ENCODE data around the gene IL11. TPM values are rescaled to one million over a fixed set of nuclear protein-coding genes. Genes with fewer than 3 reads are reported as not detected.

IL11 gene
- total and polyA plus RNA-seq, 2 donors (not counting 3 experiments of a cell fraction or from before 2014, with no cell fraction given), result not detected

DNA sequence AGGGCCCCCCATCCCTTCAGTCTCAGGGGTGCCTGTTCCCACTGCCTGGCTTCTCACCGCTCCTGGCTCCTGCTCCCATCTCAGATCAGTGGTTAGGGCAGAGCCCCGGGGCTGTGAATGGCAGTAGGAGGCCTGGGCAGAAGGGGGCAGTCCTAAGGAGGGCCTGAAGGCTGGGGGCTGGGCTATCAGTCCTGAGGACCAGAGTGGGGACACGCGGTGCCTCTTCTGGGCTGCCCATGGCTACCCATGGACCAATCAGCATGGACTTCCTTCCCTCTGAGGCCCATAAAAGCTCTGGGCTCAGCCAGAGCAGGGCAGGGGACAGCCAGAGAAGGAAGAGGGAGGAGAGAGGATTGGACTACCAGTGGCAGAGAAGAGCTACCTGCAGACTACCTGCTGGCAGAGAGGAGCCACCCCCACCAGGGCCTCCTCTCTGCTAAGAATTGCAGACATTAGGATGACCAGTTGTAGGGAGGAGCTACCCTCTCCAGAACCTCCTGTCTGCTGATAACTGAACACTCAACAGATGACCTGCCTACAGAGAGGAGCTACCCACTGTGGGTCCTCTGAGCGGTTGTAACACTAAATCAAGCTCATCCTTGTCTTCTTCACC, 49.5 kb upstream of the IL11 start:
- no TSS peak for BruUV-seq (replicated peaks)
- intact Hi-C loops (cut with micrococcal nuclease) (loop anchor here (2.0 kb wide), 2 partner anchors 85 to 127 kb away; no protein-coding TSS in a partner anchor), dilution Hi-C loops (cut with MboI; ENCODE audit: extremely low pct_ligation_motif_present, low sequenced_read_pairs) (no loop called here)
- no peaks in the 10 kb centered on the region for H3K4me1 ChIP-seq (ENCODE audit: control insufficient read depth, extremely low read depth, insufficient read depth, low read length)
- H3K4me2 ChIP-seq (ENCODE audit: insufficient read depth, low read length), result no peak overlapping the region
- TF ChIP-seq POLR2A (IDR thresholded peaks at IDR 0.05; ENCODE audit: low read depth, low read length) (no peak), FOS (IDR thresholded peaks at IDR 0.05; ENCODE audit: borderline replicate concordance, insufficient read depth, low read length) (no peak), GATA2 (IDR thresholded peaks at IDR 0.05; ENCODE audit: insufficient read depth, insufficient read length, low read depth, low read length) (no peak), POLR2AphosphoS5 (IDR thresholded peaks at IDR 0.05; ENCODE audit: insufficient read depth, low read depth, low read length) (no peak), JUN (IDR thresholded peaks at IDR 0.05; ENCODE audit: borderline replicate concordance, insufficient read depth, insufficient read length, low read depth) (no peak), MYC (IDR thresholded peaks at IDR 0.05; ENCODE audit: low read depth, low read length) (no peak), EZH2 (IDR thresholded peaks at IDR 0.05; ENCODE audit: borderline replicate concordance, low read depth, low read length, severe bottlenecking) (no peak)
- TF ChIP-seq, protein P1, sequence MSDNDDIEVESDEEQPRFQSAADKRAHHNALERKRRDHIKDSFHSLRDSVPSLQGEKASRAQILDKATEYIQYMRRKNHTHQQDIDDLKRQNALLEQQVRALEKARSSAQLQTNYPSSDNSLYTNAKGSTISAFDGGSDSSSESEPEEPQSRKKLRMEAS (IDR thresholded peaks at IDR 0.05; ENCODE audit: insufficient read depth, insufficient read length), result no peak
- TF ChIP-seq, protein P2, sequence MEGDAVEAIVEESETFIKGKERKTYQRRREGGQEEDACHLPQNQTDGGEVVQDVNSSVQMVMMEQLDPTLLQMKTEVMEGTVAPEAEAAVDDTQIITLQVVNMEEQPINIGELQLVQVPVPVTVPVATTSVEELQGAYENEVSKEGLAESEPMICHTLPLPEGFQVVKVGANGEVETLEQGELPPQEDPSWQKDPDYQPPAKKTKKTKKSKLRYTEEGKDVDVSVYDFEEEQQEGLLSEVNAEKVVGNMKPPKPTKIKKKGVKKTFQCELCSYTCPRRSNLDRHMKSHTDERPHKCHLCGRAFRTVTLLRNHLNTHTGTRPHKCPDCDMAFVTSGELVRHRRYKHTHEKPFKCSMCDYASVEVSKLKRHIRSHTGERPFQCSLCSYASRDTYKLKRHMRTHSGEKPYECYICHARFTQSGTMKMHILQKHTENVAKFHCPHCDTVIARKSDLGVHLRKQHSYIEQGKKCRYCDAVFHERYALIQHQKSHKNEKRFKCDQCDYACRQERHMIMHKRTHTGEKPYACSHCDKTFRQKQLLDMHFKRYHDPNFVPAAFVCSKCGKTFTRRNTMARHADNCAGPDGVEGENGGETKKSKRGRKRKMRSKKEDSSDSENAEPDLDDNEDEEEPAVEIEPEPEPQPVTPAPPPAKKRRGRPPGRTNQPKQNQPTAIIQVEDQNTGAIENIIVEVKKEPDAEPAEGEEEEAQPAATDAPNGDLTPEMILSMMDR (IDR thresholded peaks at IDR 0.05; ENCODE audit: extremely low read depth in 1 of 2, insufficient read depth in 1 of 2, low read depth in 1 of 2, low read length in 2 of 2), result no peak
- H3K9me1 ChIP-seq (replicated peaks; ENCODE audit: control insufficient read depth, extremely low read depth, insufficient read depth, low read length), result no peaks in the 10 kb centered on the region
- no peak overlapping the region for H3K9ac ChIP-seq (replicated peaks; ENCODE audit: extremely low read depth, insufficient read depth, low read length)
- ChIA-PET CTCF (interaction anchor here (0.8 to 4.5 kb wide), 8 partner anchors 34 to 283 kb away, joined by 3 to 69 read pairs (median 6); no protein-coding TSS in a partner anchor), POLR2A (interaction anchor here (1.0 kb wide), 1 partner anchor 12 kb away, joined by 3 read pairs; the partner anchor contains the start of gene UBE2S)
- H2AFZ ChIP-seq (ENCODE audit: low read depth, low read length), result no peak overlapping the region
- no peaks in the 10 kb centered on the region for H3K36me3 ChIP-seq (ENCODE audit: control insufficient read depth in 2 of 2, extremely low read depth in 1 of 2, insufficient read depth in 2 of 2, low read length in 2 of 2)
- peaks cover 0 to 8% of the 10 kb centered on the region in 2 experiments for H3K27me3 ChIP-seq (ENCODE audit: control insufficient read depth in 2 of 2, insufficient read depth in 2 of 2, low read length in 2 of 2)
- DNase-seq (ENCODE audit: low read depth, low spot score) (no peak), FAIRE-seq (no peak)
- H3K27ac ChIP-seq (ENCODE audit: insufficient read depth, low read depth, low read length), result no peak overlapping the region
- no peaks in the 10 kb centered on the region for H3K9me3 ChIP-seq (replicated peaks; ENCODE audit: control insufficient read depth, insufficient read depth, low read length)
- H4K20me1 ChIP-seq (replicated peaks; ENCODE audit: control insufficient read depth, extremely low read depth, insufficient read depth, low read length), result no peaks in the 10 kb centered on the region
- H3K4me3 ChIP-seq (replicated peaks in 1 of 3; ENCODE audit: insufficient read depth in 1 of 3, low read depth in 1 of 3, low read length in 3 of 3), result no peak overlapping the region
- no peaks in the 10 kb centered on the region for H3K79me2 ChIP-seq (ENCODE audit: control insufficient read depth, insufficient read depth, low read length)
